HEK293T (cell line): ENCODE measurements around the gene RFLNA.

Experiments used
- BHLHE40 ChIP-seq: fragments of 450-650 bp; IDR thresholded peaks from 2 replicates; pipeline ENCODE4 v1.6.1; 2016; ENCODE audit warnings: mild to moderate bottlenecking, moderate library complexity, borderline replicate concordance
- FOXA1 ChIP-seq: fragments of 450-650 bp; IDR thresholded peaks from 2 replicates; pipeline ENCODE4 v1.6.1; 2016; ENCODE audit warnings: mild to moderate bottlenecking
- FOXM1 ChIP-seq: fragments of 450-650 bp; IDR thresholded peaks from 2 replicates; pipeline ENCODE4 v1.6.1; 2017; ENCODE audit warnings: mild to moderate bottlenecking, borderline replicate concordance
- TF ChIP-seq, protein P1 (sequence below): fragments of 450-650 bp; IDR thresholded peaks from 2 replicates; pipeline ENCODE4 v1.6.1; 2016

DNA sequence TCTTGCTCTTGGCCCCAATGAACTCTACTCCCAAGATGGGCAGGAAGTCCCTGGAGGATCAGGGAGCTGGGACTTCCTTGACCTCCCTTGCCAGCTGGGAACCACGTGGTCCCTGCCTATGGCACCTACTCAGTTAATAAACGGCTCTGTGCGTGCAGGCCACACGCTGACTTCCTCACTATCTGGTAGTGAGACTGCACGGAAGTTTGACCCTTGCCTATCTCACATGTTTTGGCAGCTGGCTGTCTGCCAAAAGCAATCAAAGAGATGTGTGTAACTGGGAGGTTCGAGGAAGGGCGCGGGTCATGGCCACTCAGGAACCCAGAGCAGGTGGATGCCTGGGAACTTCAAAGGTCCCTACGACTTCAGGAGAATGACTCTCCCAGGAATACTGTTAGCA, 57.9 kb downstream of the RFLNA start:
- TF ChIP-seq, protein P1, sequence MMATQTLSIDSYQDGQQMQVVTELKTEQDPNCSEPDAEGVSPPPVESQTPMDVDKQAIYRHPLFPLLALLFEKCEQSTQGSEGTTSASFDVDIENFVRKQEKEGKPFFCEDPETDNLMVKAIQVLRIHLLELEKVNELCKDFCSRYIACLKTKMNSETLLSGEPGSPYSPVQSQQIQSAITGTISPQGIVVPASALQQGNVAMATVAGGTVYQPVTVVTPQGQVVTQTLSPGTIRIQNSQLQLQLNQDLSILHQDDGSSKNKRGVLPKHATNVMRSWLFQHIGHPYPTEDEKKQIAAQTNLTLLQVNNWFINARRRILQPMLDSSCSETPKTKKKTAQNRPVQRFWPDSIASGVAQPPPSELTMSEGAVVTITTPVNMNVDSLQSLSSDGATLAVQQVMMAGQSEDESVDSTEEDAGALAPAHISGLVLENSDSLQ, result no peak
- TF ChIP-seq FOXA1 (no peak), BHLHE40 (no peak), FOXM1 (no peak)
